Cerebellar nuclear complex (tissue), 1 donor: Measurements from ENCODE around the gene RIOK3.
"Not testable (repeated sequence)": the region's sequence is repeated elsewhere in the genome, so short reads cannot be mapped to it uniquely, and the experiment has no call there.

ENCODE experiments used
- DNase-seq, 2 experiments: peaks; one replicate each; lab custom pipeline; 2025; lab: John Stamatoyannopoulos, UW

RIOK3 gene

GRCh38 chr18:23452728-23453679 lies at the start of gene RIOK3:
Gene RIOK3 (plus strand): TSS chr18:23453287. CDS start chr18:23453440, 153 bp downstream.
- DNase-seq: peak; percentile 89 to 99

GRCh38 chr18:23403310-23403709 lies 49.8 kb upstream of the RIOK3 start:
- DNase-seq: no peak

DNA sequence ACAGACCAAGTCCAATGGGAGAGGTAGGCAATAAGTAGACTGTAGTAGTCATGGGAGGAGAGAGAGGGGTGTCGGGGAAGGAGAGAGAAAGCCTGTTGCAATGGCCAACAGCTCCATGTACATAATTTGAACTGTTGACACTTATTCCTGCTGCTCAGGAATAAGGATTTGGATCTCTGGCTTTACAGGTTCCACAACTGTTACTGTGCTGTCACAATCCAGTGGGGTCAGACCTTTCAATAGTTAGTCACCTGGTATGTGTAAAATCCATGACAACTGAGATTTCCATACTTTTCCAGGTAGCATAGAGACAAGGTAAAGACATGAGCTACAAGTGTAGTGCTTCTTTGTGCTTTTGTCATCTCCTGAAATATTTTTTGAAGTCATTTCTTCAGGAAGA lies 47.5 kb upstream of the RIOK3 start:
- DNase-seq: no peak

DNA sequence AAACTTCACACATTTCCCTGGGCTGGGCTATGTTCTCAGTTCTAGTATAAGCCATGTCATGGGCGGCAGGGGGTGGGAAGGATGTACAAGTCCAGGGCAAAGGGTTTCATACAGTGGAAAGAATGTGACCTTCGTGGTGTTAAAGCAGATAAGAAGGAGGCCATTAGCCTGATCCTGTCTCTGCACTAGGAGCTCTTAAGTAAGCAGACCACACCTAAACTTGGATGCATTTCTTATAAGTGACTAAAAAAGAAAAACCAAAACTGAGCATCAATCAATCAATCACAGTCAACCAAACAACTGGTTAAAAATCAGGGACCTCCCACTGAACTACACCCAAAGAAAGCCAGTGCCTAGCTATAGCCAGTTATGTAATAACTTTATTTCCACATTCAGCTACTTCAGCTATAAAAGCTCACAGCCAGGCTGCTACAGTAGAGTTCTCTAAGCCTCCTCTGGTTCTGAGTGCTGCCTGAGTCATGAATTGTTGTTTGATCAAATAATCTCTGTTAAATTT lies 46.8 kb upstream of the RIOK3 start:
- DNase-seq: no peak

GRCh38 chr18:23412351-23412964 lies 40.6 kb upstream of the RIOK3 start:
- DNase-seq: no peak

DNA sequence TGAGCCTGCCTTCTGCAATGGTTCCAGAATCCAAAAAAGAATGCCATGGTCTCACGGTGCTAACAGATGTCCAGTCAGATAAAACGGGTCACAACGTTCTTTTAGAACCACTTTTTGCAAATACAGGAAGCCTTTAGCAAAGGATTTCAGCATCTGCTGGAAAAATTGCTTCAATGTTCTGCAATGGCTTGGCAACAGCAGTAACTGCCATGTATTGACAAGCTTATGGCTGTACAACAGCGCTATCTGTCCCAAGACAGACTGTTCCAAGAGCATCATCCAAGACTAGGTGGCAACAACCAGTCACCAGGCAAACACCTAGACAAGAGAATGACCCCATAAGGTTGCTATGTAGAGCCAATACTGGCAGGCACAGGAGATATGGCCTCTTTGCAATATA lies 37.6 kb upstream of the RIOK3 start:
- DNase-seq: no peak

GRCh38 chr18:23416298-23416697 lies 36.8 kb upstream of the RIOK3 start:
- DNase-seq: no peak

DNA sequence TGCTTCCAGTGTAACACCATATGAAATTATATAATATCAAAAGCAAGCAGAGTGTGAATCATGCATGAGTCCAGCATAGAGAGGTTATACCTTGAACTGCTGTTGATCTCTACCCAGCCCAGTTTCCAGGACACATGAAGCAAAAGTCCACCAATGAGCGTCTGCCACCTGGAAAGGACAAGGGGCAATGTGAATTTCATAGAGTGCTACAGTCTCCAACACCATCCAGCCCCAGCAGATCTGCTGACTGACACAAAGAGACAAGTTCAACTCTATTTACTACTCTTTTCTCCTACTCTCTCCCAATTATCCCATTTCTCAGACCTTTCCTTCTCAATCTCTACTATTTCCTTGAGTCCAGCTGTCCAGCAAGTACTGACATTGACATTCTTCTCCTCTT lies 31.8 kb upstream of the RIOK3 start:
- DNase-seq: no peak

GRCh38 chr18:23422751-23423418 lies 30.2 kb upstream of the RIOK3 start:
- no peak for DNase-seq

DNA sequence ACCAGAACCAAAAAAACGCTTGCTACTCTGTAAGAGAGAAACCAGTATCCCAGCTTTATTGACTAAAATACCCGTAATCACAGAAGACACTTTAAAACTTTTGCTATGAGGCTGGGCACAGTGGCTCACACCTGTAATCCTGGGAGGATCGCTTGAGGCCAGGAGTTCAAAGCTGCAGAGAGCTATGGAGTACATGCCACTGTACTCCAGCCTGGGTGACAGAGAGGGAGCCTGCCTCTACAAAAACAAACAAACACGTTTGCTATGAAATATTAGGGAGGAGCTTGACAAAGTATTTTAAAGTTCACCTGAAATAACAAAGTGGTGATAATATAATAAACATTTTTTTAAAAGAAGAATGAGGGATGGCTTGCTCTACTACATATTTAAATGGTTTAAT lies 28.5 kb upstream of the RIOK3 start:
- DNase-seq: no peak

DNA sequence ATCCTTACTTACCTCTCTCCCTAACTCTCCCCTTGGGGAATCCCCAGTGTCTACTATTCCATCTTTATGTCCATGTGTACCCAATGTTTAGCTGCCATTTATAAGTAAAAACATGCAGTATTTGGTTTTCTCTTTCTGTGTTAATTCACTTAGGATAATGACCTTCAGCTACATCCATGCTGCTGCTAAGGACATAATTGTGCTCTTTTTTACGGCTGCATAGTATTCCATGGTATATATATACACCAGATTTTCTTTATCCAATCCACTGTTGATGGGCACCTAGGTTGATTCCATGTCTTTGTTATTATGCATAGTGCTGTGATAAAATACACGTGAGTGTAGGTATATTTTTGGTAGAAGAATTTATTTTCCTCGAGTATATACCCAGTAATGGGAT lies 24.3 kb upstream of the RIOK3 start:
- DNase-seq: no peak

- not testable (repeated sequence) for DNase-seq
Observed at GRCh38 chr18:23429538-23429937, 23.5 kb upstream of the RIOK3 start.

DNA sequence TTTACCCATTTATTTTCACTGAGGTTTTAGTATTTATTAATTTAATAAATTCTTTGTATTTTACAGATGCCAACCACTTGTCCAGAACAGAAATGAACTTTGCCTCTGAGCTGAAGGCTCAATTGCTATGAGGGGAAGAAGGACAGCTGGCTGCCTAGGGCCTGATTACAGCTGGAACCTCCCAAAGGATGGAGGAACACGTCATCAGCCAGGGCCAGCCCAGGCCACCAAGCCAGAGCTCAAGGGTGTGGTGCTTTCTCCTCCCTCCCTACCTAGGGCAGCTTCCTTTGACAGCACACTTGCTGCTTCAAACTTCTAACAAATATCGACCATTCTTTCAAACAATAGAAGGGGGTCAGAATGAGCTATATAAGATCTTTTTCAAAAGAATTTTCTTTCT lies 19.7 kb upstream of the RIOK3 start:
- DNase-seq: no peak

GRCh38 chr18:23437357-23438045 lies 15.6 kb upstream of the RIOK3 start:
- peak in 1 of 2 experiments; percentile 64 for DNase-seq

- DNase-seq: no peak
Observed at GRCh38 chr18:23438046-23438377, 15.1 kb upstream of the RIOK3 start.

GRCh38 chr18:23438608-23439366 lies 14.3 kb upstream of the RIOK3 start:
- no peak for DNase-seq

DNA sequence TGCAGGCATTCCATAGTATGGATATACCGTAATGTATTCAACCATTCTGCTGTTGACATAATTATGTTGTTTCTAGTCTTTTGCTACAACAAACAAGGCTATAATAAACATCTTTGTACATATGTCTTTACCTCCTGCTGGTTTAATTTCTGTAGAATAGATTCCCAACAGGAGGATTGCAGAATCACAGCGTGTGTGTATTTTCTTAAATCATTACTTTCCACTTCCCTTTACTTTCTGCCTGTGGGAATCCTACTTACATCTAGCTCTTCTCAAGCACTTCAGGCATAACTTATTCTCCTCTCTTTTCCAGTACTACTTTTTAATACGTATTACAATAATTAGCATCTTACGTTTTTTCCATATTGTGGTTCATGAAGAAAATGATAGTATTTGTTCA lies 13.0 kb upstream of the RIOK3 start:
- no peak for DNase-seq

DNA sequence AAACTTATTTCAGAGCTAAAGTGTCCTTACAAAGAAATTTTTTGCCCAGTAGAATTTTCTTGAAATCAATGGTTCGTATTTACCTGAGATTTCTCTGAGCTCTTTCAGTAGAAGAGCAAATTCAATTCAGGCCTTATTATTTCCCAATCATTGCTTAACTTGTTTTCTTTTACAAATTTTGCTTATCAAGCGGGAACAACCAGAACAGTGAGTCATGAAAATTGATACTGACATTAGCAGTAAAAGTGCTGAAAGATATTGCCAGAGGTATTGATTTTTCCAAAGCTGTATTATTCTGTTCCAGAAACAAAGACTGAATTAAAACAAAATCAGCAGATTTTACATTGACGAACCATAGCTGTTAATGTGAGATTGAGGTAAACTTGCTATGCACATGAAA lies 10.1 kb upstream of the RIOK3 start:
- no peak for DNase-seq

DNA sequence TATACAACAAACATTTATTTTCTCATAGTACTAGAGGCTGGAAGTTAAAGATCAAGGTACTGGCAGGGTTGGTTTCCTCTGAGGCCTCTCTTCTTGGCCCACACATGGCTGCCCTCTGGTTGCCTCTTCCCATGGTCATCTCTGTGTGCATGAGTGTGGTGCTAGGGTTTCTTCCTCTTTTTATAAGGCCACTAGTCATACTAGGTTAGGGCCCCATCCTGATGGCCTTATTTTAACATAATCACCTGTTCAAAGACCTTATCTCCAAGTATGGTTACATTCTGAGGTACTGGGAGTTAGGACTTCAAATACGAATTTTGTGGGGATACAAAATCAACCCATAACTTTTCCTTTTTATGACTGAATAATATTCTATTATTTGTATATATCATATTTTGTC lies 4.8 kb upstream of the RIOK3 start:
- no peak for DNase-seq

GRCh38 chr18:23450022-23450421 lies 3.1 kb upstream of the RIOK3 start:
- DNase-seq: no peak

DNA sequence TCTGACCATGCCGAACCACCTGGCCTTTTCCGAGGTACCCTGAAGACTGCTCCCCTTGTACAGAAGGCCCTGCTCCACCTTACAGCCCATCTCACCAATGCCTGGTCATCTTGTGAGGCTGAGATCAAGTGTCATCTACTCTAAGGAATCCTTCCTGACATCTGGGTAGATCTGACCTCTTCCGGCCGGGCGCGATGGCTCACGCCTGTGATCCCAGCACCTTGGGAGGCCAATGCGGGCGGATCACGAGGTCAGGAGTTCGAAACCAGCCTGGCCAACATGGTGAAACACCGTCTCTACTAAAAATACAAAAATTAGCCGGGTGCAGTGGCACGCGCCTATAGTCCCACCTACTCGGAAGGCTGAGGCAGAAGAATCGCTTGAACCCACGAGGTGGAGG lies 2.1 kb upstream of the RIOK3 start:
- no peak for DNase-seq
